ENCODE data around the gene MBD2.

DNA sequence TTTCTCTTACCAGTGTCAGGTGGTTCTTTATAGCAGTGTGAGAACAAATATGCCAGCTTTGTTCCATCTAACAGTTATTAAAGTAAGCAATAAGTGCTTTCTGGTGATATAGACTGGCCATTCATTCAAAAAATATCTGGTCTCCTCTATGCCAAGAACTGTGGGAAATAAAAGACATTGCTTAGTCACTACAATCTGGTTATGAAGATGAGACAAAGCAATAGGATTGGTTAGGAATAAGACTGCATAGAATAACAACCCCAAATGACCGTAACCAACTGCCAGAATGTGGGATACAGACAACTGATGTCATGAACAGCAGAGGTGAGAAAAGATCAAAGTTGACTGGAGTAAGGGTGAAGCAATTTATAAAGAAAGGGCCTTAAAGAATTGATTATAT is 83.8 kb downstream of the MBD2 start:
- TF ChIP-seq CTCF (IDR thresholded peaks at IDR 0.05) (no peak), POLR2A (IDR thresholded peaks at IDR 0.05) (no peak)
